GM18505 (cell line): Measurements from ENCODE around the gene PSENEN.
A peak's percentile ranks its signal among the peaks of the same experiment; 100 is the strongest.

Source experiments
- ATAC-seq: cut with Tn5 transposase; IDR thresholded peaks from one replicate; pipeline ENCODE4 v1.9.1; 2021; ENCODE audit not compliant: unreplicated experiment
- POLR2A ChIP-seq: IDR thresholded peaks from 4 replicates; pipeline ENCODE4 v1.6.1; 2011; ENCODE audit warnings: borderline replicate concordance; ENCODE audit not compliant: insufficient read depth, insufficient read length; ENCODE audit errors: extremely low read depth

The PSENEN gene

DNA sequence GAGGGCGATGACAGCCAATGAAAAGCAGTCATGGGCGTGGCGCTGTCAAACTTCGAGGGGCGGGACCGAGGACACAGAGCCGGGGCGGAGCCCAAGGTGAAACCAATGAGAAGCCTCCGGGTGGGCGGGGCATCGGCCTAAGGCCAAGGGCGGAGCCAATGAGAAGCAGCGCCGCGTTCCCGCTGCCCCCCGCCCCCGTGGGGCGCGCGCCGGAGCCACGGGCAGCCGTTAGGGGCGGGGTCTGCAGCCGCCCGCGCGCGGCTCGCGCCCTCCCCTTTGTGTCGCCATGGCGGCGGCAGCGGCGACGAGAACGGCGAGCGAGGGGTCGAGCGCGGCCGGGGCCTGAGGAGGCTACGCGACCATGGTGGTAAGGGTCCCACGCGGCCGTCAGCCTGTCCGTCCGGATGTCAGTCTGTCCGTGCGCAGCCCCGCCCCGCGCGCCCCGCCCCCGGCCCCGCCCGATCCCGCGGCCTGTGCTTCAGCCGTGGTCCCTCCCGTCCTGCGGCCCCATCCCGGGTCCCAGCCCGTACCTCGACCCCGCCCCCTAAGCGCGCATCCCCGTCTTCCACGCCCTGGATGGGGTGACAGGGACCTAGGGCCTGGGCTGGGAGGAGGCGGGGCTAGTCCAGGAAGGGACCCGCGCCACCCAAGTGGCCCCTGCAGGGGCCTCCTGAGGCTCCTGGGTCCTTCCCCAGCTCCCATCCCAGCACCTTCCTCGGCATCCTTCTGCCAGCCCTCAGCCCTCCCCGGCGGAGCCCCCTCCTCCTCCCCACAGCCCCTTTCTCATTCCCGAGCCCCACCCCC lies 30.0 kb downstream of the PSENEN start, which contains the start of gene ARHGAP33:
Gene ARHGAP33, plus strand, starts transcription at position 267 of the 804 bp plus-strand sequence. Its CDS starts 95 bp downstream, at position 362.
- ATAC-seq: peak; percentile 85
- no peak for TF ChIP-seq POLR2A

DNA sequence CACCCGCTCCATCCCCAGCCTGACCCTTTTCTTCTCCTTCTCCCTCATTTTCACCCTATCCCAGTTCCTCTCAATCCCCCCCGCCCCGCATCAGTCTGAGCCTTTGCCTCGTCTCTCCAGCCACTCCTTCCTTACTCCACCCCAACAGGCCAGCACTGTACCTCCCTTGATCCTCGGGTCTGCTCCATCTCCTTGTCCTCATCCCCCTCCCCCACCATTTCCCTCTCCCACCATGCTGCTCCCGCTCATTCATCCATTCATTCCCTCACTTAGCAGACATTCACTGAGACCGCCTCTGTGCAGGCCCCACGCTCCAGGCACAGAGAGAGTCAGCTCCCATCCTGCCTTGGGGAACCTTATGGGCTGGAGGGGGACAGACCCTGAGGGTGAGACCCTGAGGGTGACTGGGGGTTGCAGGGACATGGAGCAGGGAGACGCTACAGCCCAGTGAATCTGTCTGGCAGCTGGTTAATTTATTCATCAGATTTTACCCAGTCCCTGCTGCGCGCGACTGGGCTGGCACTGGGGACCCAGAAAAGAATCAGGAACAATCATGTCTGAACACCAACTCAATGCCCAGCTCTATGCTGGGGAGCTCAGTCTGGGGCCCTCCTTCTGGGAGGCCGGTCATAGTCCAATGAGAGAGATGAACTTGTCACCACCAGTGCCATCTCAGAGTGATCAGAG lies 30.8 kb downstream of the PSENEN start:
- no peak for TF ChIP-seq POLR2A
- ATAC-seq: no peak

DNA sequence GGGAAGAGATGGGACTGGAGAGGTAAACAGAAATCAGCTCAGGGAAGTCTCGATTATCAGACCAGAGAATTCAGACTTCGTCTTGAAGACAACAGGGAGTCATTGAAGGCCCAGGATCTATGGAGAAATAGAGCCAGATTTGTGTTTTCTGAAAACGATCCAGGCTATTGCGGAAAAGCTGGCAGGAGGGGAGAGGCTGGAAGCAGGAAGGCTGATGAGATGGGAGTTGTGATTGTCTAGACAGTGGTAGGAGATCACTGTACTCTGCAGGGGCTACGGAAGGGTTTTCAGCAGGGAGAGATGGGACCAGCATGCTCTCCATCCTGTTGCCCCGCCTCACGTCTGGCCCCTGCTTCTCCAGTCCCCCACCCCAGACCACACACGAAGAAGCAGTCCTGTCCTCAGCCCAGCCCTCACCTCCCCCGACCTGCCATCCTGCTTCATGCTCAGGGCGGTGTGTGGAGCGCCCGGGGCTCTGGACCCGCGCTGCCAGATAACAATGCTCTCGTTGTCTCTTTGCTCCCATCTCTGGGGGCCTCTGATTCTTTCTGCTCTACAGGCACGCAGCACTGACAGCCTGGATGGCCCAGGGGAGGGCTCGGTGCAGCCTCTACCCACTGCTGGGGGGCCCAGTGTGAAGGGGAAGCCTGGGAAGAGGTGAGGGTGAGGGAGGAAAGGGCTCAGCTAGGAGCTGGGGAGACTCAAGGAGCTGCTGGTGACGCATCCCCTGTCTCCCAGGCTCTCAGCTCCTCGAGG lies 31.8 kb downstream of the PSENEN start:
- ATAC-seq: no peak
- no peak for TF ChIP-seq POLR2A

DNA sequence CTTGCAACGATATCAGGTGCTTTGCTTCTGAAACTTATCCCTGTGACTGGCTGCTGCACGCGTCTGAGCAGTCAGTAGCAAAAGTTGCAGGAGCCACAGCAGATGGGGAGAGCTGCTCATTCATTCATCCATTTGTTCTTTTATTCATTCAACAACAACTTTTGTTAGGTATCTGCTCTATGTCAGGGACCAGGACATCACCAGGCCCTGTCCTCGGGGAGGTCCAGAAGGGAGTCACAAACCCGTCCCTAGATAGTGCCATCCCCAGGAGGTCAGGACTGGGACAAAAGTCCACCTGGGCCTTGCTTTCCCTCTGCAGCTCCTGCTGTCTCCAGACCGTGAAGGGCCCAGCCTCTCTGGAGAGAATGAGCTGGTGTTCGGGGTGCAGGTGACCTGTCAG lies 32.5 kb downstream of the PSENEN start:
- TF ChIP-seq POLR2A: no peak
- no peak for ATAC-seq

DNA sequence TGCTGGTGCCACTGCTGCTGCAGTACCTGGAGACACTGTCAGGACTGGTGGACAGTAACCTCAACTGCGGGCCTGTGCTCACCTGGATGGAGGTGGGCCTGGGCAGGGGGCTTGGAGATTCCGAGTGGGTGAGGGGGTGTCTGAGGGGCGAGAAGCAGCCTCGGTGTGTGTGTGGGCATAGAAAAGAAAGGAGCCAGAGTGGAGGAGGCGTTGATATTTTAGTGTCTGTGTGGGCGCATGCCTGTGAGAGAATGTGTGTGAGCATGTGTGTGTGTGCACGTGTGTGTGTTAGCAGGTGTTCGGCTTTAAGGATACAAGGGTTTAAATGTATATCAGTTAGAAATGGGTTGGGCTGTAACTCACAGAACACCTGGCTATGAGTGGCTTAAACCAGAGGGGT lies 33.6 kb downstream of the PSENEN start:
- no peak for TF ChIP-seq POLR2A
- no peak for ATAC-seq

DNA sequence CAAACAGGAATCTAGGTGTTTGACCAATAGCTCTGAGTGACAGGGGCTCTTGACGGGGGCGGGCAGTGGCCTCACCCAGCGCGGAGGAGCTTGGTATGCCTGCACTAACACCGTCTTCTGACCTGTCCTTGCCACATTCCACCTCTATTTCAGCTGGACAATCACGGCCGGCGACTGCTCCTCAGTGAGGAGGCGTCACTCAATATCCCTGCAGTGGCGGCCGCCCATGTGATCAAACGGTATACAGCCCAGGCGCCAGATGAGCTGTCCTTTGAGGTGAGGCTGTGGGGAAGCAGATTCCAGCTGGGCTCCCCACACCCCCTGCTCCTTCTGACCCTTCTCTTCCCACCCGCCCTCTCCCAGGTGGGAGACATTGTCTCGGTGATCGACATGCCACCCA lies 34.6 kb downstream of the PSENEN start:
- ATAC-seq: no peak
- TF ChIP-seq POLR2A: no peak

DNA sequence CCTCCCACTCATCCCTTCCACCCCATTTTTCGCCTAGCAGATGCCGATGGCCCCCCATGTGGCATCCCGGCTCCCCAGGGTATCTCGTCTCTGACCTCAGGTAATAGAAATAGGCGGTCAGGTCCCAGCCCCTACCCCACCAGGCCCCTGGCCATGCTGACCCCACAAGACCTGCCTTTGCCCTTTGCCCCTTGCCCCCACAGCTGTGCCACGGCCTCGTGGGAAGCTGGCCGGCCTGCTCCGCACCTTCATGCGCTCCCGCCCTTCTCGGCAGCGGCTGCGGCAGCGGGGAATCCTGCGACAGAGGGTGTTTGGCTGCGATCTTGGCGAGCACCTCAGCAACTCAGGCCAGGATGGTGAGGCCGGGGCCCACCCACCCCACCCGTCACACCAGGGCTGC lies 35.3 kb downstream of the PSENEN start:
- ATAC-seq: no peak
- no peak for TF ChIP-seq POLR2A

DNA sequence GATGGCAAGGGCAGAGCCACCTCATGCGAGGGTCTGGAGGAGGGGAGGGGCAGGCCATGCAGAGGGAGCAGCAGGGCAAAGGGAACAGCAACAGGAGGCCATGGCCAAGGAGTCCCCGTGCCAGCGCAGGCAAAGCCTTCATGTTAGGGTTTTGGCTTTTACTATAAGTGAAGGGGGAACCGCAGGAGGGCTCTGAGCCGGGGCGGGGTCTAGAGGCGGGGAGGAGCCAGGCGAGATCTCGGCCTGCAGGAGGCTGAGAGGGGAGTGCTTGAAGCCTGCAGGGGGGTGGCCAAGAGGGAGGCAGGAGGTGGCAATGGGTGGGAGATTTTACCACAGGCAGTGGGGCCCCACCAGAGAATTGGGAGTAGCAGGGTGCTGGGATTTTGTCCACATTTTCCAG lies 36.2 kb downstream of the PSENEN start:
- ATAC-seq: no peak
- no peak for TF ChIP-seq POLR2A

DNA sequence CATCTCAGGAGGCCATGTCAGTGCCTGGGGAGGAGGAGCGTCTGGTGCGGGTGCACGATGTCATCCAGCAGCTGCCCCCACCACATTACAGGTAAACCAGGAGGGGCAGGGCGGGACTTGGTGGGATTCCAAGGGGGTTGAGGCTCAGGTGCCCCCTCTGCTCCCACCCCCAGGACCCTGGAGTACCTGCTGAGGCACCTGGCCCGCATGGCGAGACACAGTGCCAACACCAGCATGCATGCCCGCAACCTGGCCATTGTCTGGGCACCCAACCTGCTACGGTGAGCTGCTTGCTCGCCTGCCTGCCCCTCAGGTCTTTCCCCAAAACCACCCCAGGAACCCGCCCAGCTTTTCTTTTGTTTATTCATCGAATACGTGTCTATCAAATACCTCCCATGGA lies 37.1 kb downstream of the PSENEN start:
- no peak for TF ChIP-seq POLR2A
- ATAC-seq: no peak

DNA sequence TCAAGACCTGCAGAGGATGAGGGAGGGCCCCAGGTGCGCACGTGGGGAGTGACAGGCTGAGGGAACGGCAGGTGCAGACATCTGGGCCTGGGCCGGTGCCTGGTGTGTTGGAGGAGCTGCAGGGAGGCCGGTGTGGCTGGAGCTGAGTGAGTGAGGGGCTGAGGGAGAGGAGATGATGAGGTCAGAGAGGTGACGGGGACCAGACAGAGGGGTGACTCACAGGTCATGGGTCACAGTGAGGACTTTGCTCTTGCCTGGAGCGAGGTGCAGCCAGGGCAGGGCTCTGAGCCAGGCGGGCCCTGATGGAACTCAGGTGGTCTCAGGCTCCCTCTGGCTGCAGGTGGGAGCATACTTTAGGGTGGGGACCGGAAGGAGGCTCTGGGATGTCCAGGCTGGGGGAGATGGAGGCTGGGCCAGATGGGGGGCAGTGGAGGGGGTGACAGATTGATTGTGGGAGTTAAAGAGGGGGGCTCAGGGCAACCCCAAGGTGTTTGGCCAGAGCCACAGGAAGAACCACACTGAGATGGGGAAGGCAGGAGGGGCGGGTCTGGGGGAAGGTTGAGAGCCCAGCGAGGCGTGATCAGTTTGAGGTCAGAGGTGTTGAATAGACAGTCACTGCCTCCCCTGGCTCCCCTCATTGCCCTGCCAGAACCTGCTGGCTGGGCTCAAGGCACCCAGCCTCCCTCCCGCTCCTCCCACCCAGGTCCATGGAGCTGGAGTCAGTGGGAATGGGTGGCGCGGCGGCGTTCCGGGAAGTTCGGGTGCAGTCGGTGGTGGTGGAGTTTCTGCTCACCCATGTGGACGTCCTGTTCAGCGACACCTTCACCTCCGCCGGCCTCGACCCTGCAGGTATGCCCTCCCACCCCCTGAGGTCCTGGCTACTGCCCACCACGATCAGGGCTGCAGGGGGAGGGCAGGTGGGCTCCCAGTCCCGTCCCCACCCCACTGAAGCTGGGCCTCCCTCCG lies 38.3 kb downstream of the PSENEN start:
- no peak for TF ChIP-seq POLR2A
- ATAC-seq: no peak

DNA sequence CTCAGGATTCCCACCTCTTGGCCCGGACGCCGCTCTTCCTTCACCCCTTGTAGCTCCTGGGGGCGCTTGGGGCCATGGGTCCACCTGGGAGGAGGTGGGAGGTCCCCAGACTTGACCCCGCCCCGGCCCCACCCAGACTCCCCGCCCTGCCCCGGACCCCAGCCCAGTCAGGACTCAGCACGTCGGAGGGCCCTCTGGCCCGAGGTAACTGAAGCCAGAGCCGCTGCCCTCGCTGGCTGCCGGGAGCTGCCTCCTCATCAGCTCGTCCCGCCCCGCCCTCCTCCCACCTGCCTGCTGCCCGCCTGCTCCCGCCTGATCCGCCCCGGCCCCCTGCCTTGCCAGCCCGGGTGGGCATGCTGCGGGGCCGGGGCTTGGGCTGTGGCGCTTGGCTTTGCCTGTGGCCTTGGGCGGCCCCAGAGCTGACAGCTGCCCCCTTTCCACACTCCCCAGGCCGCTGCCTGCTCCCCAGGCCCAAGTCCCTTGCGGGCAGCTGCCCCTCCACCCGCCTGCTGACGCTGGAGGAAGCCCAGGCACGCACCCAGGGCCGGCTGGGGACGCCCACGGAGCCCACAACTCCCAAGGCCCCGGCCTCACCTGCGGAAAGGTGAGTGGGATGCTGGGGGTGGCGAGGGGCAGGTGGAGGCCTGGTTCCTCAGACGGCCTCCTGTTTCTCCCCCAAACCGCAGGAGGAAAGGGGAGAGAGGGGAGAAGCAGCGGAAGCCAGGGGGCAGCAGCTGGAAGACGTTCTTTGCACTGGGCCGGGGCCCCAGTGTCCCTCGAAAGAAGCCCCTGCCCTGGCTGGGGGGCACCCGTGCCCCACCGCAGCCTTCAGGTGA lies 39.3 kb downstream of the PSENEN start:
- ATAC-seq: no peak
- no peak for TF ChIP-seq POLR2A

DNA sequence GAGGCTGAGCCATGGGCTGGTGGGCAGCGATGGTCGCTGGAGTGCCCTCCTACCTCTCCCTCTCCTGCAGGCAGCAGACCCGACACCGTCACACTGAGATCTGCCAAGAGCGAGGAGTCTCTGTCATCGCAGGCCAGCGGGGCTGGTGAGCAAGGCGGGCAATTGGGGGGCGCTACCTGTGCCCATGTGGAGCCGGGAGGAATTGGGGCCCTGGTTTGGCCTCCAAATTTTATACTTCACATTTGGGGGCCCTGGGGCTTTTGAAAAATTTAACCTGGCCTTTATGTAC lies 39.8 kb downstream of the PSENEN start:
- no peak for ATAC-seq
- TF ChIP-seq POLR2A: no peak

DNA sequence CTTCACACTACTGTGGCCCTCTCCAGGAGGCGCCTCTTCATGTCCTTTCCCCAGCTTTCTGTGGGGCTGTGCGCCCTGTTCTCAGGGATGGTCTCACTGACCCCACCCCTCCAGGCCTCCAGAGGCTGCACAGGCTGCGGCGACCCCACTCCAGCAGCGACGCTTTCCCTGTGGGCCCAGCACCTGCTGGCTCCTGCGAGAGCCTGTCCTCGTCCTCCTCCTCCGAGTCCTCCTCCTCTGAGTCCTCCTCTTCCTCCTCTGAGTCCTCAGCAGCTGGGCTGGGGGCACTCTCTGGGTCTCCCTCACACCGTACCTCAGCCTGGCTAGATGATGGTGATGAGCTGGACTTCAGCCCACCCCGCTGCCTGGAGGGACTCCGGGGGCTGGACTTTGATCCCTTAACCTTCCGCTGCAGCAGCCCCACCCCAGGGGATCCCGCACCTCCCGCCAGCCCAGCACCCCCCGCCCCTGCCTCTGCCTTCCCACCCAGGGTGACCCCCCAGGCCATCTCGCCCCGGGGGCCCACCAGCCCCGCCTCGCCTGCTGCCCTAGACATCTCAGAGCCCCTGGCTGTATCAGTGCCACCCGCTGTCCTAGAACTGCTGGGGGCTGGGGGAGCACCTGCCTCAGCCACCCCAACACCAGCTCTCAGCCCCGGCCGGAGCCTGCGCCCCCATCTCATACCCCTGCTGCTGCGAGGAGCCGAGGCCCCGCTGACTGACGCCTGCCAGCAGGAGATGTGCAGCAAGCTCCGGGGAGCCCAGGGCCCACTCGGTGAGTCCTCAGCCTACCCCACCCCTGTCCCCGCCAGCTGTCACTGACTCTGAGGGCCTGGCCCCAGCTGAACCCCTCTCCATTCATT lies 41.1 kb downstream of the PSENEN start:
- ATAC-seq: no peak
- TF ChIP-seq POLR2A: no peak
